Measurements from ENCODE around the gene KSR2.

The KSR2 gene

DNA sequence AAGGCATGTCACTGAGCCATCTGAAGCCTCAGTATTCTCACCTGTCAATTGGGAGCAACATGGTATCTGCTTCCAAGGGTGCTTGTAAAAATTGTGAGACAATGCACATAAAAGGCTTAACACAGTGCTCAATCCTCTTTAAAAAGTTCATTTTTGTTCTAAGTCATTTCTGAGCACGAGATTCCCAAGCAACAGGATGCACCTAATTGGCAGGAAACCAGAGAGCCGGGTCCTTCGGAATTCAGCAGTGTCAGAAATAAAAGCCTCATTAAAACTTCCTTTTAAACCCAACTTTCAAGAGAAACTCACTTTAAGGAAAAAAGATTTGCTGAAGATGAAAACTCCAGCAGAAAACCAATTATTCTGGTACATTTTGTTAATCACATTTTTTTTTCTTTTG lies 494.9 kb downstream of the KSR2 start:
- Histone ChIP-seq H3K27me3 (peaks cover 38% of the 10 kb centered on the region), H3K27ac (no peak overlapping the region), H3K9me3 (peaks cover 4% of the 10 kb centered on the region), H3K4me1 (ENCODE audit: control insufficient read depth in 1 of 2, insufficient read depth in 1 of 2, low read depth in 1 of 2, low read length in 1 of 2) (no peaks in the 10 kb centered on the region), H3K4me3 (ENCODE audit: low read depth in 1 of 2, low read length in 1 of 2) (no peak overlapping the region), H3K36me3 (no peaks in the 10 kb centered on the region)
- TF ChIP-seq, protein P1, sequence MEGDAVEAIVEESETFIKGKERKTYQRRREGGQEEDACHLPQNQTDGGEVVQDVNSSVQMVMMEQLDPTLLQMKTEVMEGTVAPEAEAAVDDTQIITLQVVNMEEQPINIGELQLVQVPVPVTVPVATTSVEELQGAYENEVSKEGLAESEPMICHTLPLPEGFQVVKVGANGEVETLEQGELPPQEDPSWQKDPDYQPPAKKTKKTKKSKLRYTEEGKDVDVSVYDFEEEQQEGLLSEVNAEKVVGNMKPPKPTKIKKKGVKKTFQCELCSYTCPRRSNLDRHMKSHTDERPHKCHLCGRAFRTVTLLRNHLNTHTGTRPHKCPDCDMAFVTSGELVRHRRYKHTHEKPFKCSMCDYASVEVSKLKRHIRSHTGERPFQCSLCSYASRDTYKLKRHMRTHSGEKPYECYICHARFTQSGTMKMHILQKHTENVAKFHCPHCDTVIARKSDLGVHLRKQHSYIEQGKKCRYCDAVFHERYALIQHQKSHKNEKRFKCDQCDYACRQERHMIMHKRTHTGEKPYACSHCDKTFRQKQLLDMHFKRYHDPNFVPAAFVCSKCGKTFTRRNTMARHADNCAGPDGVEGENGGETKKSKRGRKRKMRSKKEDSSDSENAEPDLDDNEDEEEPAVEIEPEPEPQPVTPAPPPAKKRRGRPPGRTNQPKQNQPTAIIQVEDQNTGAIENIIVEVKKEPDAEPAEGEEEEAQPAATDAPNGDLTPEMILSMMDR (IDR thresholded peaks at IDR 0.05) = no peak

DNA sequence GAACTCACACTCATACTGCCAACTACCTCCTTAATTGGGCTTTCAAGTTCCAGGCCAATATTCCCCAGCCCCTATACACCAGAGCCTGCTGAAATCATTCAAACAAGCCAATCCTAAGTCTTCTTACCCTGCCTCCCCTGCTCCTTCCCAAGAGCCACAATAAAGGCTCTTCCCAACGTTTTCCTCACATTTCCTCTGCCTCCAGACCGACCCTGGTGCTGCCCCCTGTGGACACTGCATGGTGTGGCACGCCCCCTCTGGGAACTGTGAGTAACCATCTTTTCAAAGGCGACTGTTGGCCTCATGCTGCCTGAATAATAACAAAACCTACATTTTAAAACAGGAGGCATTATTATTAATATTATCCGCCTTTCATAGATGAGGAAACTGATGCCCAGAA lies 495.8 kb downstream of the KSR2 start:
- H3K27ac ChIP-seq = no peak overlapping the region
- peaks cover 4% of the 10 kb centered on the region for H3K9me3 ChIP-seq
- H3K4me1 ChIP-seq (ENCODE audit: control insufficient read depth in 1 of 2, insufficient read depth in 1 of 2, low read depth in 1 of 2, low read length in 1 of 2) = no peaks in the 10 kb centered on the region
- no peaks in the 10 kb centered on the region for H3K36me3 ChIP-seq
- TF ChIP-seq, protein P1 (IDR thresholded peaks at IDR 0.05) = no peak
- H3K4me3 ChIP-seq (ENCODE audit: low read depth in 1 of 2, low read length in 1 of 2) = no peak overlapping the region
- peaks cover 35% of the 10 kb centered on the region for H3K27me3 ChIP-seq

DNA sequence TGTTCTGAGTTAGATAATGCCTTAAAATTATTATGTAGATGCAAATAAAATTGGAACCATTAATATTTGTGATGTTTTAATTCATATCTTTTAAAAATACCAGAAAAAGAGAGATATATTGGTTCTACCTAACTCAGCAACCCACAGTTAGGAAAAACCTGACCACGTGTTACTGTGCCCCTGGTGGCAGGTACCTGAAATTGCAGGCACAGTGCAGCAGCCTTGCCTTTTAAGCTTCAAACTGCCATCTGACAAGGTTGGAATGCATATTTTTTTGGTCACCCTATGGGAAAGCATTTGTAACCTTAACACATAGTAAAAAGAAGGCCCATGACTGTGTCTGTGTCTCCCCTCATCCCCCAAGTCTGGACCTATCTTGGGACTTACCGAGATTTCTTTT lies 498.0 kb downstream of the KSR2 start:
- H3K9me3 ChIP-seq = peaks cover 4% of the 10 kb centered on the region
- TF ChIP-seq, protein P1 (IDR thresholded peaks at IDR 0.05) = no peak
- H3K4me3 ChIP-seq (ENCODE audit: low read depth in 1 of 2, low read length in 1 of 2) = no peak overlapping the region
- no peaks in the 10 kb centered on the region for H3K4me1 ChIP-seq (ENCODE audit: control insufficient read depth in 1 of 2, insufficient read depth in 1 of 2, low read depth in 1 of 2, low read length in 1 of 2)
- H3K27me3 ChIP-seq = peaks cover 22% of the 10 kb centered on the region
- H3K36me3 ChIP-seq = no peaks in the 10 kb centered on the region
- no peak overlapping the region for H3K27ac ChIP-seq

DNA sequence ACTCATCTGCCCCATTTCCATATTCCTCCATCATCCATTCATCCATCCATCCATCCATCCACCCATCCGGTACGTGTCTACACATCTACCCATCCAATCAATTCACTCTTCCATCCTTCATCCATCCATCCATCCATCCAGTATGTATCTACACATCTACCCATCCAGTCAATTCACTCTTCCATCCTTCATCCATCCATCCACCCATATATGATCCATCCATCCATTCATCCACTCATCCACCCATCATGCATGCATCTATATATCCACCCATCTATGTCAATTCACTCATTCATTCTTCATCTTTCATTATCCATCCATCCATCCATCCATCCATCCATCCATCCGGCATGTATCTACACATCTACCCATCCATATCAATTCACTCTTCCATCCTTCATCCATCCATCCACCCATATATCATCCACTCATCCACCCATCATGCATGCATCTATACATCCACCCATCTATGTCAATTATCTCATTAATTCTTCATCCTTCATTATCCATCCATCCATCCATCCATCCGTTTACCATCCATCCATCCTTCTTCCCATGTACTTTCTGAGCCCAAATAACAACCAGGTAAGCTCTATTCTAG lies 498.8 kb downstream of the KSR2 start:
- Histone ChIP-seq H3K27ac (no peak overlapping the region), H3K36me3 (no peaks in the 10 kb centered on the region), H3K4me1 (ENCODE audit: control insufficient read depth in 1 of 2, insufficient read depth in 1 of 2, low read depth in 1 of 2, low read length in 1 of 2) (no peaks in the 10 kb centered on the region), H3K27me3 (peaks cover 19% of the 10 kb centered on the region), H3K9me3 (peaks cover 4% of the 10 kb centered on the region), H3K4me3 (ENCODE audit: low read depth in 1 of 2, low read length in 1 of 2) (no peak overlapping the region)
- TF ChIP-seq, protein P1 (IDR thresholded peaks at IDR 0.05) = no peak

DNA sequence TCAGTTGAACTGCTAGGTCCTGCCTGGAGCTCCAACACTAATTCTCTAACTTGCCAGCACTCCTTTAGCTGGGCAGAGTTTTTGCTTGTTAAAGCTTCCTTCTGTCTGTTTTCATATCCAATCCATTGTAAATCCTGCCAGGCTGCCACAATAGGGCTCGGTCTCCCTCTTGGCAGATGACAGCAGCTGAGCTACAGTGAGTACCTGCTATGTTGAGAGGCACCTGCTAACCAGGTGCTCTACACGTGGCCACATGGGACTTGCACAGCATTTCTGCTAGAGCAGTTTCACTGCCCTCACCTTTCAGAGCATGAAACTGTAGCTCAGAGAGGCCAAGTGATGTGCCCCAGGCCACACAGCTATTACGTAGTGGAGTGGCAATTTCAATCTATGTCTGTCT lies 500.8 kb downstream of the KSR2 start:
- H3K36me3 ChIP-seq = no peaks in the 10 kb centered on the region
- peaks cover 5% of the 10 kb centered on the region for H3K27me3 ChIP-seq
- no peak overlapping the region for H3K4me3 ChIP-seq (ENCODE audit: low read depth in 1 of 2, low read length in 1 of 2)
- peaks cover 4% of the 10 kb centered on the region for H3K9me3 ChIP-seq
- no peak overlapping the region for H3K27ac ChIP-seq
- TF ChIP-seq, protein P1 (IDR thresholded peaks at IDR 0.05) = no peak
- no peaks in the 10 kb centered on the region for H3K4me1 ChIP-seq (ENCODE audit: control insufficient read depth in 1 of 2, insufficient read depth in 1 of 2, low read depth in 1 of 2, low read length in 1 of 2)

Data from neutrophil (primary cell).